GM12892 (cell line): Measurements from ENCODE around the gene RMND5A.

Source experiments
- POLR2A ChIP-seq: IDR thresholded peaks from 2 replicates; pipeline ENCODE4 v1.6.1; 2011; ENCODE audit warnings: low read depth, low read length, control low read depth
- TAF1 ChIP-seq: IDR thresholded peaks from 2 replicates; pipeline ENCODE4 v1.6.1; 2011; ENCODE audit warnings: low read depth, mild to moderate bottlenecking, control low read depth, low read length, borderline replicate concordance

DNA sequence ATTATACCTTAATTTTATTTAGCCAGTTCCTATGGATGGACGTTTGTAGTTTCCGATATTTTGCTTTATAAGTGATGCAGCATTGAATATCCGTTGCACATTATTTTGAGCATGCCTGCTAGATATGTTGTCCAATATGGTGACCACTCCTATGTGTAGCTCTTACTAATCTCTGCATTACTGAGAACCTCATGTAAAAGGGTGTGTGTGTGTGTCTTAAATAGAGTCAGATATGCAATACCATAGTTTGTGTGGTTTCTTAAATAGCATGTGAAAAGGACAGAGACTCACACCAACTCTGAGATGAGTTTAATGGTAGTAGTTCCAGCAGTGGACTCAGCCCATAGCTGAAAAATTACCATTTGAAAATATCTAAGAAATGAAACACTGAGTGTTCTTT lies 38.3 kb downstream of the RMND5A start:
- TF ChIP-seq POLR2A (no peak), TAF1 (no peak)
